HepG2 (cell line): ENCODE measurements around the gene NR2F1-AS1. TPM values are rescaled to one million over a fixed set of nuclear protein-coding genes. Genes with fewer than 3 reads are reported as not detected.

Source experiments
- ATAC-seq: fragments of 200-7000 bp; cut with Tn5 transposase; 3 replicates; pipeline ENCODE4 v1.9.1; 2020; ENCODE audit warnings: mild to moderate bottlenecking, moderate library complexity
- BruUV-seq: library from RNA; stranded (reverse); fragments of 400-500 nt; replicated peaks from 2 replicates; lab custom pipeline; 2021; lab: Mats Ljungman, UMichigan
- CTCF ChIA-PET: fragments of 300-600 bp; formaldehyde crosslinking; extraction: SDS; loops from one replicate; lab custom pipeline; 2021; ENCODE audit warnings: low total read pairs, inconsistent platforms, low intra/inter-chr PET ratio; lab: Yijun Ruan, JAX
- POLR2A ChIA-PET: fragments of 350-600 bp; sonication (Branson Sonifier 250); formaldehyde crosslinking; loops from one replicate; lab custom pipeline; 2020; ENCODE audit warnings: antibody characterized with exemption, inconsistent platforms; lab: Yijun Ruan, JAX
- DNase-seq: peaks from one replicate; pipeline ENCODE4 v3.0.0-alpha.2; 2015; ENCODE audit warnings: low spot score
- FAIRE-seq: peaks from 3 replicates; lab custom pipeline; 2011; peaks lifted over from hg19 to GRCh38; lab: Jason Lieb, UNC
- H2AFZ ChIP-seq: one replicate; pipeline ENCODE4 v1.6.1; 2011; ENCODE audit warnings: low read length, inconsistent platforms
- H3K27ac ChIP-seq: fragments of 300-600 bp; 3 replicates; pipeline ENCODE4 v1.8.0; 2011; ENCODE audit warnings: mixed run types, mild to moderate bottlenecking, mixed read lengths, low read length, inconsistent platforms; ENCODE audit not compliant: insufficient read depth; ENCODE audit errors: extremely low read length
- H3K27me3 ChIP-seq, 2 experiments: fragments of 200-600 bp in 1 of 2; 2 replicates in 1 of 2; 3 replicates in 1 of 2; pipeline versions ENCODE4 v1.6.0 to v1.8.0; 2011; ENCODE audit warnings: low read length in 2 of 2, mild to moderate bottlenecking in 2 of 2, moderate library complexity in 2 of 2, inconsistent platforms in 1 of 2; ENCODE audit not compliant: insufficient read depth in 2 of 2, control insufficient read depth in 1 of 2
- H3K36me3 ChIP-seq, 2 experiments: fragments of 200-600 bp in 1 of 2; replicated peaks in 1 of 2; 2 replicates in 1 of 2; 3 replicates in 1 of 2; pipeline versions ENCODE4 v1.5.1 to v1.8.0; 2011; ENCODE audit warnings: low read length in 2 of 2, inconsistent platforms in 1 of 2; ENCODE audit not compliant: insufficient read depth in 2 of 2, control insufficient read depth in 1 of 2
- H3K4me1 ChIP-seq: 2 replicates; pipeline ENCODE4 v1.5.1; 2012; ENCODE audit warnings: low read length, inconsistent platforms; ENCODE audit not compliant: insufficient read depth
- H3K4me2 ChIP-seq: 2 replicates; pipeline ENCODE4 v1.6.0; 2011; ENCODE audit warnings: low read depth, low read length, inconsistent platforms
- H3K4me3 ChIP-seq, 3 experiments: fragments of 200-600 bp in 1 of 3; sonication (generic), shearing (Covaris generic) in 1 of 3; replicated peaks in 1 of 3; 2 replicates each; pipeline ENCODE4 v1.5.1; 2011 to 2016; ENCODE audit warnings: low read length in 3 of 3, inconsistent platforms in 2 of 3, low read depth in 2 of 3, mild to moderate bottlenecking in 2 of 3, control low read depth in 1 of 3, mixed read lengths in 1 of 3; ENCODE audit not compliant: insufficient read depth in 1 of 3
- H3K79me2 ChIP-seq: one replicate; pipeline ENCODE4 v1.6.1; 2011; ENCODE audit warnings: low read length, inconsistent platforms; ENCODE audit not compliant: insufficient read depth
- H3K9ac ChIP-seq: 2 replicates; pipeline ENCODE4 v1.6.0; 2011; ENCODE audit warnings: mild to moderate bottlenecking, low read depth, low read length, inconsistent platforms; ENCODE audit not compliant: insufficient read depth
- H3K9me3 ChIP-seq: 2 replicates; pipeline ENCODE4 v1.5.1; 2012; ENCODE audit warnings: mild to moderate bottlenecking, low read length
- H4K20me1 ChIP-seq: 2 replicates; pipeline ENCODE4 v1.6.0; 2011; ENCODE audit warnings: inconsistent platforms, mild to moderate bottlenecking, low read length, moderate library complexity; ENCODE audit not compliant: insufficient read depth
- ELF3 ChIP-seq: IDR thresholded peaks from 2 replicates; pipeline ENCODE4 v1.6.1; 2016; ENCODE audit warnings: missing genetic modification reagents, missing compliant biosample characterization
- FOXP1 ChIP-seq, 2 experiments: fragments of 450-650 bp in 1 of 2; IDR thresholded peaks; 2 replicates each; pipeline ENCODE4 v1.6.1; 2017 to 2018; ENCODE audit warnings: antibody characterized with exemption in 1 of 2
- GABPA ChIP-seq, 2 experiments: IDR thresholded peaks; 2 replicates each; pipeline ENCODE4 v1.6.1; 2011 to 2016; ENCODE audit warnings: low read depth in 2 of 2, low read length in 1 of 2, missing biosample characterization in 1 of 2, missing genetic modification characterization in 1 of 2
- GABPB1 ChIP-seq: IDR thresholded peaks from 2 replicates; pipeline ENCODE4 v1.6.1; 2016; ENCODE audit warnings: mild to moderate bottlenecking, missing genetic modification reagents, moderate library complexity, missing compliant biosample characterization
- JUN ChIP-seq: sonication (generic); formaldehyde crosslinking; IDR thresholded peaks from 2 replicates; pipeline ENCODE4 v1.4.0; 2020; ENCODE audit warnings: mild to moderate bottlenecking, missing genetic modification reagents
- NFYC ChIP-seq: IDR thresholded peaks from 2 replicates; pipeline ENCODE4 v1.6.1; 2016; ENCODE audit warnings: missing genetic modification reagents, missing compliant biosample characterization
- NR2C2 ChIP-seq: sonication (generic); formaldehyde crosslinking; IDR thresholded peaks from 2 replicates; pipeline ENCODE4 v1.4.0; 2020; ENCODE audit warnings: missing genetic modification reagents, mild to moderate bottlenecking, moderate library complexity, borderline replicate concordance
- RBM39 ChIP-seq: fragments of 200-400 bp; formaldehyde crosslinking; IDR thresholded peaks from one replicate; pipeline ENCODE4 v1.6.1; 2018; ENCODE audit warnings: antibody characterized with exemption, mild to moderate bottlenecking, low read depth, low read length; ENCODE audit not compliant: poor library complexity, severe bottlenecking
- ZNF207 ChIP-seq: fragments of 450-650 bp; IDR thresholded peaks from 2 replicates; pipeline ENCODE4 v1.6.1; 2016; ENCODE audit warnings: antibody characterized with exemption, borderline replicate concordance
- WGBS: methylation state at CpG from one replicate; pipeline ENCODE4 v1.1.6; 2017; ENCODE audit warnings: low lambda C conversion rate; 5-methylcytosine and 5-hydroxymethylcytosine counted together
- in situ Hi-C: cut with HindIII; loops from 2 replicates; pipeline ENCODE4 v1.10.0; 2017; ENCODE audit warnings: low pct_unique_long_range_greater_than_20kb; ENCODE audit not compliant: extremely low pct_ligation_motif_present
- intact Hi-C: fragments of 100-400 bp; cut with micrococcal nuclease; formaldehyde crosslinking; loops from one replicate; pipeline ENCODE4 v1.10.0; 2022; ENCODE audit not compliant: unreplicated experiment
- polyA plus RNA-seq, 8 experiments: library from polyadenylated mRNA; depleted of rRNA in 3 of 8; stranded (reverse) in 7 of 8; unstranded in 1 of 8; fragments of >200 nt; fragmentation: Illumina TruSeq in 4 of 8; extraction: Trizol in 4 of 8; gene quantifications; 2 replicates each; pipeline versions ENCODE4 v1.2.1 to v1.2.3, GENCODE V29; 2011 to 2016; ENCODE audit warnings: low read depth in 4 of 8, missing spikeins in 1 of 8, mixed read lengths in 1 of 8; ENCODE audit not compliant: insufficient read depth in 1 of 8
- total RNA-seq, 5 experiments: library from RNA; depleted of rRNA; stranded (reverse); fragments of >200 nt; fragmentation: Illumina TruSeq; extraction: Trizol; gene quantifications; 2 replicates each; pipeline ENCODE4 v1.2.3, GENCODE V29; 2016; ENCODE audit warnings: low read depth in 1 of 5
- TF ChIP-seq, protein P1 (sequence below): sonication (generic); formaldehyde crosslinking; IDR thresholded peaks from 2 replicates; pipeline ENCODE4 v1.4.0; 2020; ENCODE audit warnings: missing genetic modification reagents, low read depth, mild to moderate bottlenecking, borderline replicate concordance
- TF ChIP-seq, protein P2 (sequence below): IDR thresholded peaks from 2 replicates; pipeline ENCODE4 v1.4.0; 2020; ENCODE audit warnings: mild to moderate bottlenecking, missing genetic modification reagents
- TF ChIP-seq, protein P3 (sequence below): sonication (generic); formaldehyde crosslinking; IDR thresholded peaks from 2 replicates; pipeline ENCODE4 v1.5.1; 2020; ENCODE audit warnings: mild to moderate bottlenecking, missing genetic modification reagents, borderline replicate concordance

NR2F1-AS1 gene
- total and polyA plus RNA-seq, 2 of the 13 experiments (the other 11 are each of a cell fraction or from before 2014, with no cell fraction given) = 2.8 TPM

DNA sequence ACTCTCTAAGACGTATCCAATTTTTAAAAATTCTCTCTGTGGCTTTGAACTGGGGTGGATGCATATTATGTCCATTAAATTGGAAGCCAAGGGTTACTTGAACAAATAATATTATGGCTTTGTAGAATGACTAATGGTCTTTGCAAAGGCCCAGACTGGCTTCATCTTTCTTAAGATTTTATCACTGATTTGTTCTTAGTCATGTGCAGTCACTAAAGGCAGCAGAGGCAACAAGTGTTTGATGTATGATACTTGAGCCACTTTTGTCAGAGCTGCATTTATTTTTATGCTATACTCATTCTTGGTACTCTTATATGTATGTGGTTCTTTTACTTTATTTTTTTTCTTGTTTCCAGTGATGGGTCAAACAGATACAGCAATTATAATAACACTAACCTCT is 152.2 kb downstream of the NR2F1-AS1 start (continued):
- TF ChIP-seq, protein P1, sequence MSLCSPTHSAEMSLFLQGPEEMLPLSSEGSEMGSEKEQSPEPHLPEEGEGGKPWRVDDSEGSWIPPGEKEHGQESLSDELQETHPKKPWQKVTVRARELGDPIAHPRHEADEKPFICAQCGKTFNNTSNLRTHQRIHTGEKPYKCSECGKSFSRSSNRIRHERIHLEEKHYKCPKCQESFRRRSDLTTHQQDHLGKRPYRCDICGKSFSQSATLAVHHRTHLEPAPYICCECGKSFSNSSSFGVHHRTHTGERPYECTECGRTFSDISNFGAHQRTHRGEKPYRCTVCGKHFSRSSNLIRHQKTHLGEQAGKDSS (CRISPR knock-in tag) = no peak

DNA sequence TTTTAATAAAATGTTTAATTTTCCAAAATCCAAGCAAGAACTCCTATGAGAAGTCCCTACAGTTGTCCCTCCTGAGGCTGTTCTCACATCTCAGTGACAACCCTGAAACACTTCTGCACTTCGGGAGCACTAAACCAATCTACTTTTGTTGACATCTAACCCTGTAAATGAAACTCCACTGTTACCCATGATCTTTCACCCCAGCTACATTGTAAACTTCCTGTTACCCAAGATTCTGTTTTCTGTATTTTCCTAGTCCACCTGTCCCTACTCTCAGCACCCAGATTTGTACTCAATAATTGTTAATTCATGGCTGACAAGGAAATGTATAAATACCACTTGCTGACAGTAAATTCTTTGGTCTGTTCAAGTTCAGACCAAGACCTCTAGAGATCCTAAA is 153.7 kb downstream of the NR2F1-AS1 start:
- Histone ChIP-seq H4K20me1 (no peaks in the 10 kb centered on the region), H3K9ac (no peak overlapping the region), H3K27ac (no peak overlapping the region), H3K4me1 (peaks cover 8% of the 10 kb centered on the region), H3K27me3 (no peaks in the 10 kb centered on the region), H3K4me2 (no peak overlapping the region; the same call in 1 of the 2 replicates), H3K79me2 (no peaks in the 10 kb centered on the region), H3K9me3 (no peaks in the 10 kb centered on the region), H2AFZ (no peak overlapping the region), H3K4me3 (no peak overlapping the region), H3K36me3 (no peaks in the 10 kb centered on the region)
- DNase-seq (no peak), ATAC-seq (no peak), FAIRE-seq (no peak)
- WGBS = 0% methylated on average over 1 of the region's 1 CpG
- intact Hi-C loops (no loop called here), in situ Hi-C loops (no loop called here)
- CTCF ChIA-PET = no interaction called here
- POLR2A ChIA-PET = no interaction called here
- BruUV-seq = no TSS peak
- TF ChIP-seq RBM39 = no peak
- no peak for TF ChIP-seq ZNF207
- no peak for TF ChIP-seq GABPA (IDR thresholded peaks at IDR 0.05; ENCODE audit: low read depth, low read length)
- peak; percentile 66 for TF ChIP-seq GABPA (CRISPR knock-in tag; IDR thresholded peaks at IDR 0.05; ENCODE audit: low read depth)
- TF ChIP-seq FOXP1 (IDR thresholded peaks at IDR 0.05) = no peak
- TF ChIP-seq FOXP1 (CRISPR knock-in tag; IDR thresholded peaks at IDR 0.05) = 0 out of 2 replicates have a peak, but pooled peaks have one; percentile 26
- peak; percentile 22; the same call in 1 of the 2 replicates for TF ChIP-seq GABPB1
- TF ChIP-seq, protein P2, sequence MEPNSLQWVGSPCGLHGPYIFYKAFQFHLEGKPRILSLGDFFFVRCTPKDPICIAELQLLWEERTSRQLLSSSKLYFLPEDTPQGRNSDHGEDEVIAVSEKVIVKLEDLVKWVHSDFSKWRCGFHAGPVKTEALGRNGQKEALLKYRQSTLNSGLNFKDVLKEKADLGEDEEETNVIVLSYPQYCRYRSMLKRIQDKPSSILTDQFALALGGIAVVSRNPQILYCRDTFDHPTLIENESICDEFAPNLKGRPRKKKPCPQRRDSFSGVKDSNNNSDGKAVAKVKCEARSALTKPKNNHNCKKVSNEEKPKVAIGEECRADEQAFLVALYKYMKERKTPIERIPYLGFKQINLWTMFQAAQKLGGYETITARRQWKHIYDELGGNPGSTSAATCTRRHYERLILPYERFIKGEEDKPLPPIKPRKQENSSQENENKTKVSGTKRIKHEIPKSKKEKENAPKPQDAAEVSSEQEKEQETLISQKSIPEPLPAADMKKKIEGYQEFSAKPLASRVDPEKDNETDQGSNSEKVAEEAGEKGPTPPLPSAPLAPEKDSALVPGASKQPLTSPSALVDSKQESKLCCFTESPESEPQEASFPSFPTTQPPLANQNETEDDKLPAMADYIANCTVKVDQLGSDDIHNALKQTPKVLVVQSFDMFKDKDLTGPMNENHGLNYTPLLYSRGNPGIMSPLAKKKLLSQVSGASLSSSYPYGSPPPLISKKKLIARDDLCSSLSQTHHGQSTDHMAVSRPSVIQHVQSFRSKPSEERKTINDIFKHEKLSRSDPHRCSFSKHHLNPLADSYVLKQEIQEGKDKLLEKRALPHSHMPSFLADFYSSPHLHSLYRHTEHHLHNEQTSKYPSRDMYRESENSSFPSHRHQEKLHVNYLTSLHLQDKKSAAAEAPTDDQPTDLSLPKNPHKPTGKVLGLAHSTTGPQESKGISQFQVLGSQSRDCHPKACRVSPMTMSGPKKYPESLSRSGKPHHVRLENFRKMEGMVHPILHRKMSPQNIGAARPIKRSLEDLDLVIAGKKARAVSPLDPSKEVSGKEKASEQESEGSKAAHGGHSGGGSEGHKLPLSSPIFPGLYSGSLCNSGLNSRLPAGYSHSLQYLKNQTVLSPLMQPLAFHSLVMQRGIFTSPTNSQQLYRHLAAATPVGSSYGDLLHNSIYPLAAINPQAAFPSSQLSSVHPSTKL (CRISPR knock-in tag) = 0 out of 2 replicates have a peak, but pooled peaks have one; percentile 14
- no peak for TF ChIP-seq JUN (CRISPR knock-in tag)
- TF ChIP-seq, protein P3, sequence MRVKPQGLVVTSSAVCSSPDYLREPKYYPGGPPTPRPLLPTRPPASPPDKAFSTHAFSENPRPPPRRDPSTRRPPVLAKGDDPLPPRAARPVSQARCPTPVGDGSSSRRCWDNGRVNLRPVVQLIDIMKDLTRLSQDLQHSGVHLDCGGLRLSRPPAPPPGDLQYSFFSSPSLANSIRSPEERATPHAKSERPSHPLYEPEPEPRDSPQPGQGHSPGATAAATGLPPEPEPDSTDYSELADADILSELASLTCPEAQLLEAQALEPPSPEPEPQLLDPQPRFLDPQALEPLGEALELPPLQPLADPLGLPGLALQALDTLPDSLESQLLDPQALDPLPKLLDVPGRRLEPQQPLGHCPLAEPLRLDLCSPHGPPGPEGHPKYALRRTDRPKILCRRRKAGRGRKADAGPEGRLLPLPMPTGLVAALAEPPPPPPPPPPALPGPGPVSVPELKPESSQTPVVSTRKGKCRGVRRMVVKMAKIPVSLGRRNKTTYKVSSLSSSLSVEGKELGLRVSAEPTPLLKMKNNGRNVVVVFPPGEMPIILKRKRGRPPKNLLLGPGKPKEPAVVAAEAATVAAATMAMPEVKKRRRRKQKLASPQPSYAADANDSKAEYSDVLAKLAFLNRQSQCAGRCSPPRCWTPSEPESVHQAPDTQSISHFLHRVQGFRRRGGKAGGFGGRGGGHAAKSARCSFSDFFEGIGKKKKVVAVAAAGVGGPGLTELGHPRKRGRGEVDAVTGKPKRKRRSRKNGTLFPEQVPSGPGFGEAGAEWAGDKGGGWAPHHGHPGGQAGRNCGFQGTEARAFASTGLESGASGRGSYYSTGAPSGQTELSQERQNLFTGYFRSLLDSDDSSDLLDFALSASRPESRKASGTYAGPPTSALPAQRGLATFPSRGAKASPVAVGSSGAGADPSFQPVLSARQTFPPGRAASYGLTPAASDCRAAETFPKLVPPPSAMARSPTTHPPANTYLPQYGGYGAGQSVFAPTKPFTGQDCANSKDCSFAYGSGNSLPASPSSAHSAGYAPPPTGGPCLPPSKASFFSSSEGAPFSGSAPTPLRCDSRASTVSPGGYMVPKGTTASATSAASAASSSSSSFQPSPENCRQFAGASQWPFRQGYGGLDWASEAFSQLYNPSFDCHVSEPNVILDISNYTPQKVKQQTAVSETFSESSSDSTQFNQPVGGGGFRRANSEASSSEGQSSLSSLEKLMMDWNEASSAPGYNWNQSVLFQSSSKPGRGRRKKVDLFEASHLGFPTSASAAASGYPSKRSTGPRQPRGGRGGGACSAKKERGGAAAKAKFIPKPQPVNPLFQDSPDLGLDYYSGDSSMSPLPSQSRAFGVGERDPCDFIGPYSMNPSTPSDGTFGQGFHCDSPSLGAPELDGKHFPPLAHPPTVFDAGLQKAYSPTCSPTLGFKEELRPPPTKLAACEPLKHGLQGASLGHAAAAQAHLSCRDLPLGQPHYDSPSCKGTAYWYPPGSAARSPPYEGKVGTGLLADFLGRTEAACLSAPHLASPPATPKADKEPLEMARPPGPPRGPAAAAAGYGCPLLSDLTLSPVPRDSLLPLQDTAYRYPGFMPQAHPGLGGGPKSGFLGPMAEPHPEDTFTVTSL (CRISPR knock-in tag) = 0 out of 2 replicates have a peak, but pooled peaks have one; percentile 31
- TF ChIP-seq ELF3 (CRISPR knock-in tag) = 0 out of 2 replicates have a peak, but pooled peaks have one; percentile 17
- peak; percentile 17; the same call in 1 of the 2 replicates for TF ChIP-seq NR2C2 (CRISPR knock-in tag)
- TF ChIP-seq NFYC (CRISPR knock-in tag) = no peak
